Ishikawa (cell line): ENCODE measurements around the gene MEPE.

Source experiments
- CEBPB ChIP-seq: IDR thresholded peaks from 2 replicates; pipeline ENCODE4 v1.6.1; 2012
- CREB1 ChIP-seq: IDR thresholded peaks from 2 replicates; pipeline ENCODE4 v1.6.1; 2012; ENCODE audit warnings: low read depth
- EP300 ChIP-seq: IDR thresholded peaks from 2 replicates; pipeline ENCODE4 v1.6.1; 2012; ENCODE audit warnings: borderline replicate concordance
- FOXM1 ChIP-seq: IDR thresholded peaks from 2 replicates; pipeline ENCODE4 v1.6.1; 2012; ENCODE audit warnings: low read depth, borderline replicate concordance
- RAD21 ChIP-seq: IDR thresholded peaks from 2 replicates; pipeline ENCODE4 v1.6.1; 2012; ENCODE audit warnings: low read depth
- TAF1 ChIP-seq: IDR thresholded peaks from 2 replicates; pipeline ENCODE4 v1.6.1; 2012; ENCODE audit warnings: low read depth, mild to moderate bottlenecking
- TEAD4 ChIP-seq: IDR thresholded peaks from 2 replicates; pipeline ENCODE4 v1.6.1; 2012
- ZBTB7A ChIP-seq: IDR thresholded peaks from 2 replicates; pipeline ENCODE4 v1.6.1; 2012; ENCODE audit warnings: low read depth
- TF ChIP-seq, protein P1 (sequence below): IDR thresholded peaks from 2 replicates; pipeline ENCODE4 v1.6.1; 2012
- TF ChIP-seq, protein P2 (sequence below): IDR thresholded peaks from 2 replicates; pipeline ENCODE4 v1.6.1; 2012

DNA sequence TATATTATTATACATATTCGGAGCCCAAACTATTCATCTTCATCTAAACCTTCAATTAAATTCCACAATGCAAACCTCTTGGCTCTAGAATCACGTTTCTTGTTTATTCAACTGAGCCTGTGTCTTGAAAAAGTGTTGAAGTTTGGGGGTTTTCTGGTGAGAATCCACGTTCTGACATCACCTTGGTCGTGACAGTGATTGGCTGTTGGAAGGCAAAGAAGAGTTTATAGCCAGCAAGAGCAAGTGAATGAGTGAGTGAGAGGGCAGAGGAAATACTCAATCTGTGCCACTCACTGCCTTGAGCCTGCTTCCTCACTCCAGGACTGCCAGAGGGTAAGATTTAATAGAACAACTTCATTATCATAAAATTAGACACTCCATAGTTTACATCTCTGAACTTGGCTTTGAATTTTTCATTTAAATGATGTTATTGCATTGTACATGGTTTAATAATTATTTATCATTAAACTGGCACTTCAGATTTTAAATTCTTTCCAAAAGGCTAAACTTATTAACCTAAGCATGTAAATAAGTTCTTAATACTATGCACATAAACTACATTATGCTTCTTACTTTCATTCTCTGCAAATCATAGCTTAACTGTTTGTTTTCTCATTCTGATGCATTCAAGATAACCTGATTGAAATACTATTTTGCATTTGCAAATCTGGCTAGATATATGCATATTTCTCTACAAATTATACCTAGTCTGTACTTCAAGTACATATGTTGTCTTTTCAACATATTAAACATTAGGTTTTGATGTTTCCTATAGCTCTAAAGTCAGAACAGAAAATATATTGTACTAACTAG lies 33.3 kb upstream of the MEPE start, which contains the start of gene IBSP:
- TF ChIP-seq, protein P1, sequence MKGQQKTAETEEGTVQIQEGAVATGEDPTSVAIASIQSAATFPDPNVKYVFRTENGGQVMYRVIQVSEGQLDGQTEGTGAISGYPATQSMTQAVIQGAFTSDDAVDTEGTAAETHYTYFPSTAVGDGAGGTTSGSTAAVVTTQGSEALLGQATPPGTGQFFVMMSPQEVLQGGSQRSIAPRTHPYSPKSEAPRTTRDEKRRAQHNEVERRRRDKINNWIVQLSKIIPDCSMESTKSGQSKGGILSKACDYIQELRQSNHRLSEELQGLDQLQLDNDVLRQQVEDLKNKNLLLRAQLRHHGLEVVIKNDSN, result no peak
- no peak for TF ChIP-seq RAD21
- TF ChIP-seq TEAD4, result no peak
- no peak for TF ChIP-seq EP300
- no peak for TF ChIP-seq TAF1
- TF ChIP-seq CREB1, result no peak
- no peak for TF ChIP-seq ZBTB7A
- TF ChIP-seq FOXM1, result no peak
- TF ChIP-seq CEBPB, result no peak
- TF ChIP-seq, protein P2, sequence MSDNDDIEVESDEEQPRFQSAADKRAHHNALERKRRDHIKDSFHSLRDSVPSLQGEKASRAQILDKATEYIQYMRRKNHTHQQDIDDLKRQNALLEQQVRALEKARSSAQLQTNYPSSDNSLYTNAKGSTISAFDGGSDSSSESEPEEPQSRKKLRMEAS, result no peak
